GM19397 (cell line): ENCODE data around the gene EXOC4.

ENCODE experiments used
- ATAC-seq: cut with Tn5 transposase; IDR thresholded peaks from one replicate; pipeline ENCODE4 v1.9.1; 2021; ENCODE audit warnings: mild to moderate bottlenecking, moderate library complexity; ENCODE audit not compliant: unreplicated experiment

Gene EXOC4

DNA sequence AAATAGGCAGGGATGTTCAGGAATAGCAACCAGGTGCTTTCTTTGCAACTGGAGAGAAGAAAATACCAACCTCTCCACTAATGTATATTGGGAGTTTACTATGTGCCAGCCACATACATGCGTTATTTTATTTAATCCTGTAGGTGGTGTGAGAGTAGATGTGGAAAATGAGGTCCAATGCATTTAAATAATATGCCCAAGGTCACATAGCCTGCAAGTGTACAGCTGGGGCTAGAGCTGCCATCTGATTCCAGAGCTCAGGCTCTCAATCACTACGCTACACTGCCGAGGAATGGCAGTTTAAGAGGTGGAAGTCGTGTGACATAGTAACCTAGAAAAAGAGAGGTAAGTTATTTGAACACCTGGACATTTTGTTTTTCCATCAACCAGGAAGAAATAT is 277.0 kb downstream of the EXOC4 start:
- no peak for ATAC-seq

DNA sequence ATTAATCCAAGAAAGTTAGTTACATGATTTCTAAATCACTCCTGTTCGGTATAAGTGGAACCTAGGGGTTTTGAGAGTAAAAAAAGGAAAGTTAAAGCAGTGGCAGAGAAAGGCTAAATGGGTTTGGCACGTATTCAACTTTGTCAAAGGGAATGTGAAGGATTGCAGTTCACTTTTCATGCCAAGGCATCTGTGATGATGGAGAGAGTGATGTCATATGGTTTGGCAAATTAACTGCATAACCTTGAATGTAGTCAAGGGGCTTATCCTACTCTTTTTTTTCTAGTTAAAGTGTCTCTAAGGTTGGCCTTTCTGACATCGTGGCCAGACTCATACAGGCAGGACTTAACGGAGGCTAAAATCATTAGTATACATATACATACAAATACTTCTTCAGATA is 277.8 kb downstream of the EXOC4 start:
- no peak for ATAC-seq

- ATAC-seq, result no peak
Measured at GRCh38 chr7:133534816-133535215, 281.9 kb downstream of the EXOC4 start.

DNA sequence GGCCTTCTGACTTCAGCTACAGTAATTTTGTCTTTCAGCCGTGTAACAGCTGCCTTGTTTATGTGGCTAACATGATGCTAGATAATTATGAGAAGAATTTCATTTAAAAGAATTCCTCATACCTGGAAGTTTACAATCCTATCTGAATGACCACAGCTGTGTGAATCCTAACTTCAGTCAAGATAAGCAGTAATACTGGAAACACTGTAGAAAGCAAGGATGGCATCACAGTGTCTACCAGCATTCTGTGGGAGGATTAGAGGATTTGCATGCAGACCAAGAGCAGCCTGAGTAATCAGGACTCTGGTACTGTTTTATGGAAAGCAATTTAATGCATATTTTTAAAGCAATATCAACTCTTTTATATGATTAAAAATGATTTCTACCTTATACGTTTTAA is 282.4 kb downstream of the EXOC4 start:
- ATAC-seq, result no peak

GRCh38 chr7:133536450-133536849 is 283.6 kb downstream of the EXOC4 start:
- ATAC-seq, result no peak

DNA sequence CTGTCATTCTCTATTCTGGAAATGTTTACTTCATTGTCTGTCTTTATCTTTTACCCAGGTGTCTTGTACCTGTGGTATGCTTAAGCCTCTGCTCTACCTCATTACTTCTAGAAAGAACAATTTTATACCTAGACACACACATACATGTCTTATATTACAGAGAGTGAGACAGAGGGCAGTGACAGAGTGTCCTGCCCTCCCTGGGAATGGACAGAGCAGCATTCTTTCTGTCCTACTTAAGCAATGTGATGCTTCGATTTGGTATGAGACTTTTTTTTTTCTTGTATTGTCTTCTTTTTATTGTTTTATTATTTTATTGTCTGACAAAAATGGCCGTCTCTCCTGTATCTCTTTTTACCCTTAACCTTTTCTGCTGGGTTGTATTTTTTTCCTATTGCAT is 286.1 kb downstream of the EXOC4 start:
- ATAC-seq, result no peak

DNA sequence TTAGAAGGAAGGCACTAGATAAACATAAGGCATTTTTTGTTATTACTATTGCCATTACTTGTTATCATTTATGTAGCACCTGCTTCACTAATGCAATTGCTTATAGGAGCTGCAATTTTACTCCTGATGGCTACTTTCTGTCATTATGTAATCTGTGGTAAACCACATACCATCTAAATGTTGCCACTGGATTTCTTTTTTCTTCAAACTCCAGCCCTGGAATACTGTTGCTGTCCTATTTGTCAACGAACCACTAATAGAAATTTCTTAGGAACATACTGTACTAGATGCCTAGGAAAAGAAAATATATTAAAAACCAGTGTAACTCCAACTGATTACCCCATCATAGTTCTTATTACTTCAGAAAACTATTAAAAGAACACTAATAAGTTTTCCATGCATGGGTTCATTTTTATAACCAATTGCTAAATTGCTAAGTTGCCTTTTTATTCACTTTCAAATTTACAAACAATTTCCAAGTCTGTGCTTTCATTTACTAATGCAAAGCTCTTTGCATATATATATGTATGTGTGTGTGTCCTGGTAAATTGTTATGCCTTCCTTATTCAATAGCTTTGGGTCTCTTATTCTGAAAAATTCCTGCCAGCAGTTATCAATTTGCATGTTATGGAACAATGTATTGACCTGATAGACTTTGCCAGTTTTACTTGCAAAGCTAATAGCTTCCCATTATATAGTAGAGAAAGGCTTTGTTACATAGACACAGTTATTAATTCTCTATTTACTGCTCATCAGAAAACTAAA is 287.4 kb downstream of the EXOC4 start:
- ATAC-seq, result no peak

DNA sequence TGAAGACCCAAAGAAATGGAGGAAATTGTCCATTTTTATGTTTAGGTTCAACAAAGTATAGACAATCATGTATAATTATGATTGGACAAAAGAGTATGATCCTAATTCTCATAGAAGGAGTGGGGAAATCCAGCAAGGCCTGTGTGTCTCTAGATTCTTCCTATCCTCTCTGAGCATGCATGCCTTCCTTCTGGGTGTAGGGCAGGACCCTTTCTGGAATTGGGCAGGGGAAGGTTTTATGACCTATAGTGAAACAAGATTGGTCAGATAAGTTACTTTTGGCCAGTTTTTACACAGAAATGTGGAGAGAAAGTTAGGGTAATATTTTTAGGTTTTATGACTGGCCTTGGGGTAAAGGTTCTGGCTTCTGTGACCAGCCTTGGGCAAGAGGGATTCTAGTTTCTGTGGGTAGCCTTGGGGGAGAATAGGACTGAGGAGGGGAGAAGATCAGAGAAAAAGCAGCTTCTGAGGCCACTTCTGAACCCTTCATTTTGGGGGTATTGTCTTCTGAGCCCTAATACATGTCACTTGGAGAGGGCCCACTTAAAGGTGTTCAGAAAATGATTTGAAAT is 289.4 kb downstream of the EXOC4 start:
- ATAC-seq, result no peak

DNA sequence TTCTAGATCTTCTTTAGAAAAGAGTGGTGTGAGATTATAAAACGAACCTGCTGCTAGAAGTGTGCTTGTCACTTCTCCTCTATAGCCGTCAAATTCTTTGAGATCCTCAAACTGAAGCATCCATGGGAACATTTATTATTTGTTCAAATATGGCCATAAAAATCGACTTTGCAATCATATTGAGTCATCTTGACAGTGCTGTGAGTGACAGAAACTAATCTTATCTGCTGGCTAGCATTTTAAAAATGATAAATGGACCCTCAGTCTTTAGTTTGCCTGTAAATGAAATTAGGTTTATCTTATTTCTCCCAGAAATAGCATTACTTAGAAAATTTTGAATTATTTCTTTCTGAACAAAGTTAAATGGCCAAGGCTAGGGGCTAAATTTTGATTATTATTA is 290.8 kb downstream of the EXOC4 start:
- no peak for ATAC-seq

DNA sequence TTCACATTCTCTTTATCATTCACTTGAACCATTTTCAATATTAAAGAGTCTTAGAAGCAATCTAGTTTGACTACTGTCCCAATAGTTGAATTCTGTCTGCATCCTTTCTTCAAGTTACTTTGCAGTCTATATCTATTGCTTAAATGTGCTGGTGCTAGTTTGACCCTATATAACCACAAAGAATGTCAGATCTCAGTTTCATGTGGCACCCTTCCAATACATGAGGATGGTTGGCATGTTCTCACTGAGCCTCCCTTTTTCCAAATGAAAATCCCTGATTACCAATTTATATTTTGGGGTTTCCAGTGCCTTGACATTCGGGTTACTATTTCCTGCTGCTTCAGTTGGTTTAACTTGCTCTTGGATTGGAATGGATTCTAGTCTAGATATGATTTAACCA is 292.7 kb downstream of the EXOC4 start:
- no peak for ATAC-seq

DNA sequence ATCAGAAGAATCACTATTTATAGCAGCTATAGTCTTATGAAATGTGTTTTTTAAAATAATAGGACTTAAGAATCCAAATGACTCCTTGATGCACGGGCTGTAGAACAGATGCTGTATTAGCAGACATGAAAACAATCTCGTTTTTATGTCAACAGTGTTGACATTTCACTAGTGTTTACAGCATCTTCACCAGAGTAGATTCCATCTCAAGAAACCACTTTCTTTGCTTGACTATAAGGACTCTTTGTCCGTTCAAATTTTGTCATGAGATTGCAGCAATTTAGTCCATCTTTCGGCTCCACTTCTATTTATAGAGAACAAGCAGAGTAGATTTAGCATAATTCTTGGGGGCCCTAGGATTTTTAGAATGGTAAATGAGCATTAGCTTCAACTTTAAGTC is 295.1 kb downstream of the EXOC4 start:
- ATAC-seq, result no peak

GRCh38 chr7:133549633-133550032 is 296.8 kb downstream of the EXOC4 start:
- no peak for ATAC-seq

DNA sequence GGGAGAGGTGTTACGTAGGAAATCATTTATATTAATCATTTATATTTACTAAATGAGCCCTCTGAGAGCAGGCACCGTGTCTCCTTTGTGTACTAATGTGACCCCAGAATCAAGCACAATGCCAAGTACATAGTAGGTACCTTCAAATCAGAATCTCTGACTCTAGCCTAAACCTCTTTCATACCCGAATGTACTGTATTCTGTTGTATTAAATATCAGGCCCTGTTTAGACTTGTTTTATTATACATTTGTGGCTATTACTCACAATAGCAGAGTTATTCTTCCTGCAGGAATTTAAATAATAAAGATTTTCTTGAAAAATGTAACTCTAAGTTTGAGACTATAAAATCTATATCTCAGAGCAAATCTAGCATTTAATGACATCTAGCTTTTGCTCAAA is 297.3 kb downstream of the EXOC4 start:
- ATAC-seq, result no peak

- no peak for ATAC-seq
Measured at GRCh38 chr7:133550811-133551210, 297.9 kb downstream of the EXOC4 start.

DNA sequence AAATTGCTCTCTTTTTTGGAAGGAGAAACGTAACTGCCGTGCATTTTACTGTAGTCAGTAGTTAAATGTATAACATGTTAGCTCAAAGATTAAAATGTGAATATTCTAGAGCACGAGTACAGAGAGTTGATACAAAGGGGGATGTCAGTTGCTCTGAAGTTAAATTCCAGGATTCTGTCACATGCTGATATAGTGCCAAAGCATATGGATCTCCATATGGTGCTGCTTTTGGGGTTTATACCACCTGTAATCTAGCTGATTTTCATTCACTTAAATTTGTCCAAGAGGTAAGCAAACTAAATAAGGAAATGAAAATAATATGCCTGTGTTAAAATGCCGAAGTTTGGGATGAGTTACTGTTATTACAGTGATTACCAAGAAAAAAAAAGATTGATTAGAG is 298.6 kb downstream of the EXOC4 start:
- ATAC-seq, result no peak

DNA sequence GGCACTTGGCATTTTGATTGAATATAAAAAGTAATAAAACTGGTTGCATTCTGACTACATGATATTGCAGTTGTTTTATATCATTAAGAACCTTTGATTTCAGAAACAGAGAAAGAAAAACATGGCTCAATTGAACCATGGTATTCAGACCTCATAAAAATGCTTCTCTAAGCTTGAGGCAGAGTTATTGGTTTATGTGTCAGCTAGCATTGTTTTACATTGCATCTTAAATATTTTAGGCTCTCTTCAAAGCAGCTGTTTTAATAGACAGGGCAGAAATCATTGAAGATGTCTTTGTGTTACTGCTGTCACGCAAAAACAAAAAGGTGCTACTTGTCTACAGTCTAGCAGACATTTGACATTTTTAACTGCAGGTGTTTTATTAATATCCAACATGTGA is 299.2 kb downstream of the EXOC4 start:
- ATAC-seq, result no peak

GRCh38 chr7:133554330-133554729 is 301.5 kb downstream of the EXOC4 start:
- no peak for ATAC-seq

GRCh38 chr7:133556048-133556447 is 303.2 kb downstream of the EXOC4 start:
- ATAC-seq, result no peak

DNA sequence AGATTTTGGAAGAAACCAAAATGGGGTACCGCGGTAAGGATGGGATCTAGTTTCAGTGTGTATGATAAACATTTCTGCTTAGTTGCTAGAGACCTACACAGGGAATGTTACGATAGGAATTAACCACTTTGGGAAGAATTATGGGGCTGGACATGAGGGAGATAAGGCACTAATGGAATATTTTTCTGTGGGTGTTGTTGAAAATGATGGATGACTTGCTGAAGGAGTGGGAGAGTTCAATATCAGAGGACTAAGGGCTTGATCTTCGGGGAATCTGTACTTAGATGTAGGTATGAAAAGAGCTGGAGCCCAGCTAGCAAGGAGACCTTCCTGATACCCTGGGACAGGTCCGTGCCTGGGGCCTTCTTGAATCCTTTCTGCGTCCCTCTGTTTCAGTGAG is 303.7 kb downstream of the EXOC4 start:
- ATAC-seq, result no peak

DNA sequence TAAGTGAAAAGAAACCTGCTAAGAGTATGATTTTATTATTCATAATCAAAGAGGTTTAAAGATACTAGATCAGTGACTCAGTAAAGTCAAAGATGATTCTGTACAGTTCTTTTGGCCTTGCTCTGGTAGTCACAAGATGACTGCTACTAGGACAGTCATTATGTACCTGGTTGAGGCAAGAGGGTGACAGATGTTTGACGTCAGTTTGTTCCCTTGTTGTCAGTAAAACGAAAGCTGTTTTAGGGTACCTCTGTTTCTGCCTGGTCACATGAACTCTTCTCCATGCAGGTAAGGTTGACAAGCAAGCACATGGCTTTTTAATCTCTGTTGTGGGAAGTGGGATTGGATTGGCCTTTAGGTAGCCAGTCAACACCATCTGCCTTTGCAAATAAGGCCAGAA is 308.0 kb downstream of the EXOC4 start:
- no peak for ATAC-seq

GRCh38 chr7:133561396-133561795 is 308.5 kb downstream of the EXOC4 start:
- ATAC-seq, result no peak

GRCh38 chr7:133562621-133563020 is 309.7 kb downstream of the EXOC4 start:
- ATAC-seq, result no peak

DNA sequence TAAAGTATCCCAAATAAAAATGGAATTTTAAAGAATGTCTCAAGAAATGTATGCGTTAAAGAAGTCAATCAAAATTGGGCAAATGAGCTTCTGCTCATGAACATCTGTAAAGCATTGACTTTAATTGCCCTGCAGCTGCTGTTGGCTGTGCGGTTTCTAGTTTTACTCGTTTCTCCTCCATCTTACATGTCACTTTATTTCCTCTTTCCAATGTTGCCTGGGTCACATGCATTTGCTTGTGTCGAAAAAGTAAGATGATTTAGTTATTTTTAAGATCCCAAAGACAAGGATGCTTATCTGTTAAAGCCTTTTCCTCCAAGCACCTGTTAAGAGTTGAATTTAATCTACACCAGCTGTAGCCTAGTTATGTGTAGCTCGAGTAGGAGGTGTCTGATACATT is 310.4 kb downstream of the EXOC4 start:
- no peak for ATAC-seq
